Endothelial cell (in vitro differentiated cells): ENCODE measurements around the gene SRRD. TPM values are rescaled to one million over a fixed set of nuclear protein-coding genes. Genes with fewer than 3 reads are reported as not detected.
"Not testable (repeated sequence)": the region's sequence is repeated elsewhere in the genome, so short reads cannot be mapped to it uniquely, and the experiment has no call there.

Experiments used
- DNase-seq: peaks from one replicate; pipeline ENCODE4 v3.0.0; 2021; ENCODE audit warnings: low spot score
- H3K27ac Mint-ChIP-seq: one replicate; pipeline ENCODE4 v1.8.0; 2021; ENCODE audit warnings: mixed read lengths, inconsistent platforms; ENCODE audit not compliant: unreplicated experiment
- H3K27me3 Mint-ChIP-seq: one replicate; pipeline ENCODE4 v1.8.0; 2021; ENCODE audit warnings: mild to moderate bottlenecking, moderate library complexity, mixed read lengths, inconsistent platforms; ENCODE audit not compliant: unreplicated experiment
- H3K36me3 Mint-ChIP-seq: one replicate; pipeline ENCODE4 v1.8.0; 2021; ENCODE audit warnings: mild to moderate bottlenecking, low read depth, mixed read lengths, inconsistent platforms; ENCODE audit not compliant: unreplicated experiment
- H3K4me1 Mint-ChIP-seq: one replicate; pipeline ENCODE4 v1.8.0; 2021; ENCODE audit warnings: mild to moderate bottlenecking, mixed read lengths, inconsistent platforms; ENCODE audit not compliant: unreplicated experiment
- H3K4me3 Mint-ChIP-seq: one replicate; pipeline ENCODE4 v1.8.0; 2021; ENCODE audit warnings: mild to moderate bottlenecking, mixed read lengths, inconsistent platforms; ENCODE audit not compliant: unreplicated experiment
- H3K9me3 Mint-ChIP-seq: one replicate; pipeline ENCODE4 v1.8.0; 2021; ENCODE audit warnings: mixed read lengths, inconsistent platforms; ENCODE audit not compliant: unreplicated experiment
- total RNA-seq: library from RNA; stranded (reverse); fragmentation: NEBNext Ultra II Directional; extraction: Animal tissue kit (Norgen Biotek cat#: 25700); gene quantifications from one replicate; pipeline ENCODE4 v1.2.1, GENCODE V29; 2021; ENCODE audit not compliant: unreplicated experiment
- TF ChIP-seq, protein P1 (sequence below): fragments of 200-600 bp; sonication (generic); IDR thresholded peaks from one replicate; pipeline ENCODE4 v1.5.0; 2021; ENCODE audit warnings: antibody characterized with exemption; ENCODE audit not compliant: unreplicated experiment

The SRRD gene
- total RNA-seq, 1 donor from 2014 or later: 19.5 TPM

DNA sequence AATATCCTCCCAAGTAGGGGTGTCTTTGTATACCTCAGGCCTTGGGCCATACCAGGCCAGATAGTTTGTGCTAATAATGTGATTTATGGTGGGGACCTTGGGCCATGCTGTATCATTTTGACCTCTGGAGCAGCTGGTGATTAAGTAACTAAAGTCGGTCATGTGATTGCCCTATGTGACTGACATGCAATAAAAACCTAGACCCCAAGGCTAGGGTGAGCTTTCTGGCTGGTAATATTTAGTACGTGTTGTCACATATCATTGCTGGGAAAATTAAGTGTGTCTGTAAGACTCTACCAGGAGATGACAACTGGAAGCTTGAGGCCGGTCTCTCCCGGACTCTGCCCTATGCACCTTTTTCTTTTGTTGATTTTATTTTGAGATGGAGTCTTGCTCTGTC lies 41.2 kb downstream of the SRRD start:
- Mint-ChIP-seq H3K4me1 (no peaks in the 10 kb centered on the region), H3K4me3 (no peak overlapping the region), H3K27me3 (peaks cover 5% of the 10 kb centered on the region)

DNA sequence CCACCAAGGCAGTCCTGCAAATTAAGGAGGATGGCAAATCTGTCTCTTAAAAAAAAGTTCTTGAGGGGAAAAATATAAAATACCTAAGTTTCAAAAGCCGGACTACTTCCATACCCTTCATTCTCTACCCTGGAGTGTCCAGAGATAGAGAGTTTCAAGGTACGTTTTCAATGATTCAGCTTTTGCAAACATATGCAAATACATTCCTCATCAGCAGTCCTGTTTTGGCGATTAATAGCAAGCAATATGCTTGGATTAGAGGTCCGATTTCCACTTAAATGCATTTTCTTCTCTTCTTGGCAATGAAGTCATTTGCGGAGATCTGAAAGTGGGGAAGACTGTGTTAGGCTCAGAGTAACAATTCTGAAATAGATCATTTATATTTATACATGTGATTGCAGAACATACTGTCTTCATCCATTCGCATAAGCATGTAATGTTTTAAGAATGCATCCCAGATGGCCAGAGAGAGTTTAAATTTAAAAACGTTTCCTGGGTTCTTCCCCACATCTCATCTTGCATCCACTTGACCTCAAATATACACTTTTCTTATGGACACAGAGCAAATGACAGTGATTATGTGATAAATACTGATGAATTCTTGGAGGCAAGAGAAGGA lies 42.4 kb downstream of the SRRD start:
- peaks cover 24% of the 10 kb centered on the region for H3K36me3 Mint-ChIP-seq
- TF ChIP-seq, protein P1, sequence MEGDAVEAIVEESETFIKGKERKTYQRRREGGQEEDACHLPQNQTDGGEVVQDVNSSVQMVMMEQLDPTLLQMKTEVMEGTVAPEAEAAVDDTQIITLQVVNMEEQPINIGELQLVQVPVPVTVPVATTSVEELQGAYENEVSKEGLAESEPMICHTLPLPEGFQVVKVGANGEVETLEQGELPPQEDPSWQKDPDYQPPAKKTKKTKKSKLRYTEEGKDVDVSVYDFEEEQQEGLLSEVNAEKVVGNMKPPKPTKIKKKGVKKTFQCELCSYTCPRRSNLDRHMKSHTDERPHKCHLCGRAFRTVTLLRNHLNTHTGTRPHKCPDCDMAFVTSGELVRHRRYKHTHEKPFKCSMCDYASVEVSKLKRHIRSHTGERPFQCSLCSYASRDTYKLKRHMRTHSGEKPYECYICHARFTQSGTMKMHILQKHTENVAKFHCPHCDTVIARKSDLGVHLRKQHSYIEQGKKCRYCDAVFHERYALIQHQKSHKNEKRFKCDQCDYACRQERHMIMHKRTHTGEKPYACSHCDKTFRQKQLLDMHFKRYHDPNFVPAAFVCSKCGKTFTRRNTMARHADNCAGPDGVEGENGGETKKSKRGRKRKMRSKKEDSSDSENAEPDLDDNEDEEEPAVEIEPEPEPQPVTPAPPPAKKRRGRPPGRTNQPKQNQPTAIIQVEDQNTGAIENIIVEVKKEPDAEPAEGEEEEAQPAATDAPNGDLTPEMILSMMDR: no peak
- H3K4me1 Mint-ChIP-seq: no peaks in the 10 kb centered on the region
- H3K4me3 Mint-ChIP-seq: no peak overlapping the region
- H3K27me3 Mint-ChIP-seq: peaks cover 5% of the 10 kb centered on the region
- DNase-seq: no peak
- H3K27ac Mint-ChIP-seq: no peak overlapping the region
- H3K9me3 Mint-ChIP-seq: no peaks in the 10 kb centered on the region

More for the DNA sequence above, 41.2 kb downstream of the SRRD start:
- Mint-ChIP-seq H3K9me3 (no peaks in the 10 kb centered on the region), H3K27ac (no peak overlapping the region), H3K36me3 (peaks cover 22% of the 10 kb centered on the region)
- DNase-seq: no peak
- TF ChIP-seq, protein P1: no peak

DNA sequence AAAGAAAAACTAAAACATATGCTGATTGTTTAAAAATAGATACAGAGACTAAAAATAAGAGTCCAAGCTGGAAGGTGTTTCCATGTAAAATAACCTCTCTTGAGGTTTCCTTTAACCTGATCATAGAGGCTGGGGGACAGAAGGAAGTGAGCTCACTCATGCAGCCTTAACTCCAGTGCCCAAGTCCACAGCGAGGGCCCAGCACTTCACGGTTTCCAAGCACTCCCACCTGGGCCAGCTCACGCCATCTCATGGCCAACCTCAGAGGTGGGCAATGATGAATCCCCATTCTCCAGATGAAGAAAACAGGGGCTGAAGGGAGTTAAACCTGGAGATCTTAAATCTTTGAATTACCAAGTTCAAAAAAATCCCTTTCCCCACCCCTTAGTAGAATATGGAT lies 43.5 kb downstream of the SRRD start:
- no peak for DNase-seq
- H3K27me3 Mint-ChIP-seq: peaks cover 2% of the 10 kb centered on the region
- H3K36me3 Mint-ChIP-seq: peaks cover 30% of the 10 kb centered on the region
- H3K4me3 Mint-ChIP-seq: peak overlapping the region; percentile 1
- H3K9me3 Mint-ChIP-seq: no peaks in the 10 kb centered on the region
- TF ChIP-seq, protein P1: no peak
- H3K4me1 Mint-ChIP-seq: no peaks in the 10 kb centered on the region
- no peak overlapping the region for H3K27ac Mint-ChIP-seq

DNA sequence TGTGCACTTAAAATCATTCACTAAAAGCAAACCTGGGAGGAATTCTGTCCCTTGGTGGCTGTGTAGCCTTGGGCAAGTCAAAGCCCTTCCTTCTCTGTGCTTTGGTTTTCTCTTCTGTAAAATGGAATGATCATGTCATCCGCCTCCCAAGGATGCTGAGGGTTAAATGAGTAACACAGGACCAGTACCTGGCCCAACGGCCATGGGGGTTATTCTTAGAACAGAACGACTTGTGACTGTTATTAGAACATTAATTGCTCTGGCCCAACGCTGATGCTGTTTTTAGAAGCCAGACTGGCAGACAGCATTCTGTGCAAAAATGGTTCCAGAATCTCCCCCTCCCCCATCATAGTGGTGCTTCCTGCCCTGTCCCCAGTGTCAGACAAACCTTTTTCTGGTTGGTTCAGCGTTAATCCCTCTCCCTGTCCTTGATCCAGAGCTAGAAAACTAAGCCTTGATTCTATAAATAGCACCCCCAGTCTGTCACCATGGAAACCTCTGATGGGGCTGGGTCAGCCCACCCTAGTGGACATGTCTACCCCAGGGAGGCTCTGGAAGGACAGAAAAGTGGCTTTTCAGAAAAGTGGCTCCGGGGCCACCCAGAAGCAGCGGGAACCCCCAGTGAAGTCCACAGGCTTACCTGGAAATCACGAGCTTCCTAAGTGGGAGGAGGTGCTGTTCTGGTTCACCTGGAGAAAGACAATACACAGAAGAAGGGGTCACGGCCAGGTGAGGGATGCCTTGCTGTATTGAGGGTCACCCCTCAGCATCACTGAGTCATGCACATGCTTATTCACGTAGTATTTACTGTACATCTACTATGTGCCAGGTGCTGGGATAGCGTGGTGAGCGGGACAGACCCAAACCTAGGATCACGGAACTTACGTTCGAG lies 44.1 kb downstream of the SRRD start:
- Mint-ChIP-seq H3K4me1 (no peaks in the 10 kb centered on the region), H3K27ac (no peak overlapping the region), H3K9me3 (no peaks in the 10 kb centered on the region), H3K27me3 (peaks cover 4% of the 10 kb centered on the region), H3K36me3 (peaks cover 32% of the 10 kb centered on the region), H3K4me3 (no peak overlapping the region)
- no peak for DNase-seq
- TF ChIP-seq, protein P1: no peak

DNA sequence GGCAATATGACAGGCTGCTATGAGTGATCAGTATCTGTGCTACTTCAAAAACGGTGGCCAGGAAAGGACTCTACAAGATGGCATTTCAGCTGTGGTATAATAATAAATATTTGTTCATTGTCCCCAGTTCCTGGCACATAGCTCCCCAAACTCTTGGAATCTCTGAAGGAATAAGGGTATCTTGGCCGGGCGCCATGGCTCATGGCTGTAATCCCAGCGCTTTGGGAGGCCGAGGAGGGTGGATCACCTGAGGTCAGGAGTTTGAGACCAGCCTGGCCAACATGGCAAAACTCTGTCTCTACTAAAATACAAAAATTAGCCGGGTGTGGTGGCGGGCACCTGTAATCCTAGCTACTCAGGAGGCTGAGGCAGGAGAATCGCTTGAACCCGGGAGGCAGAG lies 44.8 kb downstream of the SRRD start:
- not testable (repeated sequence) for H3K4me3 Mint-ChIP-seq

More for the DNA sequence above, 44.8 kb downstream of the SRRD start:
- not testable (repeated sequence) for H3K27ac Mint-ChIP-seq, H3K27me3 Mint-ChIP-seq, DNase-seq, H3K9me3 Mint-ChIP-seq, H3K4me1 Mint-ChIP-seq
- peaks cover 34% of the 10 kb centered on the region for H3K36me3 Mint-ChIP-seq
